NCI-H1436 (cell line): ENCODE data around the gene MAP6.

Experiments
- DNase-seq: peaks from one replicate; lab custom pipeline; 2025; lab: John Stamatoyannopoulos, UW

Gene MAP6

GRCh38 chr11:75631086-75631730 is 37.6 kb downstream of the MAP6 start:
- no peak for DNase-seq

GRCh38 chr11:75627906-75628668 is 40.8 kb downstream of the MAP6 start:
- DNase-seq, result no peak

GRCh38 chr11:75626889-75627529 is 41.8 kb downstream of the MAP6 start:
- DNase-seq, result no peak

- no peak for DNase-seq
Observed at GRCh38 chr11:75625991-75626888, 42.6 kb downstream of the MAP6 start.

GRCh38 chr11:75625021-75625420 is 43.8 kb downstream of the MAP6 start:
- DNase-seq, result peak; percentile 49

GRCh38 chr11:75616281-75616680 is 52.6 kb downstream of the MAP6 start:
- no peak for DNase-seq

GRCh38 chr11:75615751-75616150 is 53.1 kb downstream of the MAP6 start:
- no peak for DNase-seq

GRCh38 chr11:75611823-75612222 is 57.0 kb downstream of the MAP6 start:
- no peak for DNase-seq

GRCh38 chr11:75606099-75606498 is 62.7 kb downstream of the MAP6 start:
- no peak for DNase-seq

- no peak for DNase-seq
Observed at GRCh38 chr11:75603791-75604736, 64.8 kb downstream of the MAP6 start.

- DNase-seq, result no peak
Observed at GRCh38 chr11:75602951-75603350, 65.9 kb downstream of the MAP6 start.

GRCh38 chr11:75601494-75601893 is 67.3 kb downstream of the MAP6 start:
- no peak for DNase-seq

- no peak for DNase-seq
Observed at GRCh38 chr11:75600356-75600755, 68.5 kb downstream of the MAP6 start.

GRCh38 chr11:75598900-75599299 is 69.9 kb downstream of the MAP6 start:
- DNase-seq, result no peak

GRCh38 chr11:75598264-75598663 is 70.6 kb downstream of the MAP6 start:
- DNase-seq, result no peak

GRCh38 chr11:75597636-75598035 is 71.2 kb downstream of the MAP6 start:
- DNase-seq, result peak; percentile 13

GRCh38 chr11:75596914-75597313 is 71.9 kb downstream of the MAP6 start:
- DNase-seq, result no peak

- DNase-seq, result no peak
Observed at GRCh38 chr11:75595429-75595828, 73.4 kb downstream of the MAP6 start.

GRCh38 chr11:75594211-75594610 is 74.6 kb downstream of the MAP6 start:
- no peak for DNase-seq

- no peak for DNase-seq
Observed at GRCh38 chr11:75593286-75593915, 75.4 kb downstream of the MAP6 start.

- DNase-seq, result no peak
Observed at GRCh38 chr11:75592715-75593114, 76.1 kb downstream of the MAP6 start.
